ENCODE results near the gene GPC5.
"Not testable (repeated sequence)": the region's sequence is repeated elsewhere in the genome, so short reads cannot be mapped to it uniquely, and the experiment has no call there.

Gene GPC5

DNA sequence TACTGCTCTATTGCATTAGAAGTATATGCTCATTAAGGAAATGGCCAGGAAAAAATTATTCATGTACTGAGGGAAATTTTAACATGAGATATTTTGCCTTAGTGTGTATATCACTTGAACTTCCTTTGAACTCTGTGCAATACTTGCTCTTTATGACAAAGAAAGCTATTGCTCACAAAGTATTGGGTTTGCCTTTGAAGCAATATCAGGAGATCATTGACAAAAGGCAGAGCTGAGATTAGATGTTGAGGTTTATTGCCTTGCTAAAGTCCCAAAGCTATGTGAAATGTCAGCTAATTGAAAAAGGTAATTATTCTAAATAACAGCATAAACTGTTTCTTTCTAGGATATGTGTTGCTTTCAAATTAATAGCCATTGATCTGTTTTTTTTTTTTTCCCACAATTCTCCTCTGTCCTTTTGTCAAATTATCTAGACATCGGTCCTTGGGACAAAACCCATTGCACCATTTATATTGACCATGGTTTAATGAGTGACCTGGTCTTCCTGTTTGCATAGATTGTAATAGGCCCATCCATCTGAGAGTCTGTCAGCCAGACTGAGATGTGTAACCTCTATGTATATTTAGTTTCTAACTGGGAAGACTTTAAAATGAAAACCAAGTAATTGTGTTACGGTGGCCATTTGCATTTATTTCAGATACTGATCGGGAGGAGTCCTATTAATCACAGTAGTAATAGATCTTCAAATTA, 1075.5 kb downstream of the GPC5 start:
- no peak overlapping the region for H2AFZ ChIP-seq (ENCODE audit: low read length)
- H3K36me3 ChIP-seq (ENCODE audit: insufficient read depth, low read length) = no peaks in the 10 kb centered on the region
- no peaks in the 10 kb centered on the region for H4K20me1 ChIP-seq (ENCODE audit: insufficient read depth, low read length)
- H3K4me3 ChIP-seq (ENCODE audit: low read depth, low read length, poor library complexity, severe bottlenecking) = no peak overlapping the region
- H3K4me2 ChIP-seq (ENCODE audit: low read length) = no peak overlapping the region
- no peak overlapping the region for H3K27ac ChIP-seq (ENCODE audit: low read depth, low read length, poor library complexity, severe bottlenecking)
- no peaks in the 10 kb centered on the region for H3K9me2 ChIP-seq (ENCODE audit: low read depth, low read length)
- no peaks in the 10 kb centered on the region; the same call in 1 of the 2 replicates for H3K9me3 ChIP-seq (ENCODE audit: low read length)
- H3K9ac ChIP-seq (ENCODE audit: low read length) = no peak overlapping the region
- TF ChIP-seq, protein P1, sequence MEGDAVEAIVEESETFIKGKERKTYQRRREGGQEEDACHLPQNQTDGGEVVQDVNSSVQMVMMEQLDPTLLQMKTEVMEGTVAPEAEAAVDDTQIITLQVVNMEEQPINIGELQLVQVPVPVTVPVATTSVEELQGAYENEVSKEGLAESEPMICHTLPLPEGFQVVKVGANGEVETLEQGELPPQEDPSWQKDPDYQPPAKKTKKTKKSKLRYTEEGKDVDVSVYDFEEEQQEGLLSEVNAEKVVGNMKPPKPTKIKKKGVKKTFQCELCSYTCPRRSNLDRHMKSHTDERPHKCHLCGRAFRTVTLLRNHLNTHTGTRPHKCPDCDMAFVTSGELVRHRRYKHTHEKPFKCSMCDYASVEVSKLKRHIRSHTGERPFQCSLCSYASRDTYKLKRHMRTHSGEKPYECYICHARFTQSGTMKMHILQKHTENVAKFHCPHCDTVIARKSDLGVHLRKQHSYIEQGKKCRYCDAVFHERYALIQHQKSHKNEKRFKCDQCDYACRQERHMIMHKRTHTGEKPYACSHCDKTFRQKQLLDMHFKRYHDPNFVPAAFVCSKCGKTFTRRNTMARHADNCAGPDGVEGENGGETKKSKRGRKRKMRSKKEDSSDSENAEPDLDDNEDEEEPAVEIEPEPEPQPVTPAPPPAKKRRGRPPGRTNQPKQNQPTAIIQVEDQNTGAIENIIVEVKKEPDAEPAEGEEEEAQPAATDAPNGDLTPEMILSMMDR (IDR thresholded peaks at IDR 0.05; ENCODE audit: low read length) = no peak
- no peak for TF ChIP-seq EZH2 (IDR thresholded peaks at IDR 0.05; ENCODE audit: borderline replicate concordance, low read length)
- no peaks in the 10 kb centered on the region for H3K79me2 ChIP-seq (ENCODE audit: insufficient read depth, low read length)
- H3K4me1 ChIP-seq (ENCODE audit: insufficient read depth, low read length, severe bottlenecking) = no peaks in the 10 kb centered on the region
- no peaks in the 10 kb centered on the region for H3K27me3 ChIP-seq (ENCODE audit: insufficient read depth, low read length)
- no peaks in the 10 kb centered on the region for H3F3A ChIP-seq (ENCODE audit: insufficient read depth, low read length)

DNA sequence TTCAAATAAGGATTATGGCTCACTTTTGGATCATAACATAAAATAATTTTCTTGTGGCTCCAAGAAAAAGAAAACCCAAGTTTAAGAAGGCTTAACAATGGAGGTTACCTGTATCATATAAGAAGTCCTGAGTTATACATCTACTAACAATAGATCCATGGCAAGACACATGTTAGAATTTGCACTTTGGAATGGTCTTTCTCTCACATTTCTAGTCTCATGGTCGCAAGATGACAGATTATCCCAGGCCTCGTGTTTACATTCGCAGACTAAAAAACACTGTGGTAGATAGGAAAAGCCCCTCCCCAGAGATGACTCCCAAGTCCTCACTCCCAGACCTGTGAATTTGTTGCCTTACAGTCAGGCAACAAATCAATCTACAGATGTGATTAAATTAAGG, 1082.0 kb downstream of the GPC5 start:
- no peaks in the 10 kb centered on the region for H3K4me1 ChIP-seq (ENCODE audit: insufficient read depth, low read length, severe bottlenecking)
- H2AFZ ChIP-seq (ENCODE audit: low read length) = no peak overlapping the region
- no peak overlapping the region for H3K27ac ChIP-seq (ENCODE audit: low read depth, low read length, poor library complexity, severe bottlenecking)
- TF ChIP-seq, protein P1 (IDR thresholded peaks at IDR 0.05; ENCODE audit: low read length) = no peak
- TF ChIP-seq EZH2 (IDR thresholded peaks at IDR 0.05; ENCODE audit: borderline replicate concordance, low read length) = no peak
- no peaks in the 10 kb centered on the region for H4K20me1 ChIP-seq (ENCODE audit: insufficient read depth, low read length)
- no peaks in the 10 kb centered on the region for H3K9me3 ChIP-seq (ENCODE audit: low read length)
- H3K4me2 ChIP-seq (ENCODE audit: low read length) = no peak overlapping the region
- H3F3A ChIP-seq (ENCODE audit: insufficient read depth, low read length) = no peaks in the 10 kb centered on the region
- H3K9me2 ChIP-seq (ENCODE audit: low read depth, low read length) = no peaks in the 10 kb centered on the region
- no peaks in the 10 kb centered on the region for H3K27me3 ChIP-seq (ENCODE audit: insufficient read depth, low read length)
- H3K4me3 ChIP-seq (ENCODE audit: low read depth, low read length, poor library complexity, severe bottlenecking) = no peak overlapping the region
- H3K36me3 ChIP-seq (ENCODE audit: insufficient read depth, low read length) = no peaks in the 10 kb centered on the region
- no peaks in the 10 kb centered on the region for H3K79me2 ChIP-seq (ENCODE audit: insufficient read depth, low read length)
- H3K9ac ChIP-seq (ENCODE audit: low read length) = no peak overlapping the region

DNA sequence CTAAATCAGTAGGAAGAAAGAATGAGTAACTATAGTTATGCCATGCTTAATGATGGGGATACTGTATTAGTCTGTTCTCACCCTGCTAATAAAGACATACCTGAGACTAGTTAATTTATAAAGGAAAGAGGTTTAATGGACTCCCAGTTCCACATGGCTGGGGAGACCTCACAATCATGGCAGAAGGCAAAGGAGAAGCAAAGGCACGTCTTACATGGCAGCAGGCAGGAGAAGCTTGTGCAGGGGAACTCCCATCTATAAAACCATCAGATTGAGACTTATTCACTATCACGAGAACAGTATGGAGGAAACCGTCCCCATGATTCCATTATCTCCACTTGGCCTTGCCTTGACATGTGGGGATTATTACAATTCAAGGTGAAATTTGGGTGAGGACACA, 1084.4 kb downstream of the GPC5 start:
- not testable (repeated sequence) for H2AFZ ChIP-seq (ENCODE audit: low read length); H3K36me3 ChIP-seq (ENCODE audit: insufficient read depth, low read length); H3F3A ChIP-seq (ENCODE audit: insufficient read depth, low read length); H3K9ac ChIP-seq (ENCODE audit: low read length); H3K4me2 ChIP-seq (ENCODE audit: low read length); H3K27me3 ChIP-seq (ENCODE audit: insufficient read depth, low read length); H3K4me3 ChIP-seq (ENCODE audit: low read depth, low read length, poor library complexity, severe bottlenecking); H3K79me2 ChIP-seq (ENCODE audit: insufficient read depth, low read length); H4K20me1 ChIP-seq (ENCODE audit: insufficient read depth, low read length); H3K9me3 ChIP-seq (ENCODE audit: low read length); H3K9me2 ChIP-seq (ENCODE audit: low read depth, low read length); H3K4me1 ChIP-seq (ENCODE audit: insufficient read depth, low read length, severe bottlenecking); H3K27ac ChIP-seq (ENCODE audit: low read depth, low read length, poor library complexity, severe bottlenecking)

DNA sequence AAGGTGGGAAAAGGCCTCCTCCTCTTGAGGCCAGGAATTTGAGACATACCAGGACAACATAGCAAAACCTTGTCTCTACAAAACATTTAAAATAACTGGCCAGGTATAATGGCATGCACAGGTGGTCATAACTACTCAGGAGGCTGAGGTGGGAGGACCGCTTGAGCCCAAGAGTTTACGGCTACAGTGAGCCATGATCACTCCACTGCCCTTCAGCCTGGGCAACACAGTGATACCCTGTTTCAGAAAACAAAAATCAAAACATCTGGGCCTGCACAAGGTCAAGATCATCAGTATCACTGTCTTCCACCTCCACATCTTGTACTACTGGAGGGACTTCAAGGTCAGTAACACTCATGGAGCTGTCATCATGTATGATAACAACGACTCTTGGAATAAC, 1085.5 kb downstream of the GPC5 start:
- no peak overlapping the region for H3K4me2 ChIP-seq (ENCODE audit: low read length)
- H3K4me1 ChIP-seq (ENCODE audit: insufficient read depth, low read length, severe bottlenecking) = no peaks in the 10 kb centered on the region
- H3K4me3 ChIP-seq (ENCODE audit: low read depth, low read length, poor library complexity, severe bottlenecking) = no peak overlapping the region
- no peaks in the 10 kb centered on the region for H3K9me2 ChIP-seq (ENCODE audit: low read depth, low read length)
- H2AFZ ChIP-seq (ENCODE audit: low read length) = no peak overlapping the region
- no peaks in the 10 kb centered on the region for H3K9me3 ChIP-seq (ENCODE audit: low read length)
- TF ChIP-seq EZH2 (IDR thresholded peaks at IDR 0.05; ENCODE audit: borderline replicate concordance, low read length) = no peak
- TF ChIP-seq, protein P1 (IDR thresholded peaks at IDR 0.05; ENCODE audit: low read length) = no peak
- no peaks in the 10 kb centered on the region for H4K20me1 ChIP-seq (ENCODE audit: insufficient read depth, low read length)
- H3K27me3 ChIP-seq (ENCODE audit: insufficient read depth, low read length) = no peaks in the 10 kb centered on the region
- no peak overlapping the region for H3K27ac ChIP-seq (ENCODE audit: low read depth, low read length, poor library complexity, severe bottlenecking)
- no peaks in the 10 kb centered on the region for H3K36me3 ChIP-seq (ENCODE audit: insufficient read depth, low read length)
- H3K9ac ChIP-seq (ENCODE audit: low read length) = no peak overlapping the region
- no peaks in the 10 kb centered on the region for H3K79me2 ChIP-seq (ENCODE audit: insufficient read depth, low read length)
- no peaks in the 10 kb centered on the region for H3F3A ChIP-seq (ENCODE audit: insufficient read depth, low read length)

Measured in OCI-LY1 (cell line).